Measurements from ENCODE around the gene IRF1. TPM values are rescaled to one million over a fixed set of nuclear protein-coding genes. Genes with fewer than 3 reads are reported as not detected.

Gene IRF1
- total and polyA plus RNA-seq, 4 donors, result 32.9 to 141 (median 68.5) TPM

- H3K9ac ChIP-seq (ENCODE audit: insufficient read depth in 1 of 2, low read length in 2 of 2), result no peak overlapping the region
- H3K36me3 ChIP-seq (ENCODE audit: control insufficient read depth in 4 of 4, insufficient read depth in 4 of 4, low read length in 4 of 4), result peaks cover 0 to 7% (median 3%) of the 10 kb centered on the region in 4 donors
- WGBS, 2 donors, result 79 to 85% methylated on average over 5 of the region's 5 CpGs
- TF ChIP-seq CTCF (IDR thresholded peaks at IDR 0.05; ENCODE audit: control extremely low read depth, extremely low read depth), result no peak
- peak overlapping the region; percentile 52 to 68 for H3K27ac ChIP-seq (ENCODE audit: low read depth in 1 of 2, low read length in 1 of 2)
- no peak overlapping the region for H3K4me3 ChIP-seq
- no peaks in the 10 kb centered on the region for H3K9me3 ChIP-seq (ENCODE audit: control insufficient read depth in 4 of 4, insufficient read depth in 3 of 4, low read length in 3 of 4)
- DNase-seq, result no peak
- ATAC-seq (ENCODE audit: insufficient read depth, low FRiP score), result no peak
- H3K27me3 ChIP-seq (ENCODE audit: control insufficient read depth in 3 of 3, insufficient read depth in 3 of 3, low read length in 2 of 3), result no peaks in the 10 kb centered on the region
- H3K4me1 ChIP-seq (ENCODE audit: control insufficient read depth in 5 of 5, insufficient read depth in 5 of 5, low read length in 5 of 5), result peaks cover 18 to 32% (median 20%) of the 10 kb centered on the region in 5 donors
Observed at GRCh38 chr5:132444841-132445639, 45.5 kb downstream of the IRF1 start.

- no peak for TF ChIP-seq CTCF (IDR thresholded peaks at IDR 0.05; ENCODE audit: control extremely low read depth, extremely low read depth)
- peak overlapping the region in 1 of 2 donors; percentile 0 for H3K27ac ChIP-seq (ENCODE audit: low read depth in 1 of 2, low read length in 1 of 2)
- 70 to 77% methylated on average over 7 of the region's 7 CpGs for WGBS, 2 donors
- ATAC-seq (ENCODE audit: insufficient read depth, low FRiP score), result no peak
- peaks cover 0 to 3% (median 0%) of the 10 kb centered on the region in 4 donors for H3K36me3 ChIP-seq (ENCODE audit: control insufficient read depth in 4 of 4, insufficient read depth in 4 of 4, low read length in 4 of 4)
- no peak for DNase-seq
- no peaks in the 10 kb centered on the region for H3K9me3 ChIP-seq (ENCODE audit: control insufficient read depth in 4 of 4, insufficient read depth in 3 of 4, low read length in 3 of 4)
- H3K9ac ChIP-seq (ENCODE audit: insufficient read depth in 1 of 2, low read length in 2 of 2), result no peak overlapping the region
- H3K27me3 ChIP-seq (ENCODE audit: control insufficient read depth in 3 of 3, insufficient read depth in 3 of 3, low read length in 2 of 3), result no peaks in the 10 kb centered on the region
- H3K4me3 ChIP-seq, result no peak overlapping the region
- peaks cover 20 to 32% (median 27%) of the 10 kb centered on the region in 5 donors for H3K4me1 ChIP-seq (ENCODE audit: control insufficient read depth in 5 of 5, insufficient read depth in 5 of 5, low read length in 5 of 5)
Observed at GRCh38 chr5:132444061-132444460, 46.5 kb downstream of the IRF1 start.

- Histone ChIP-seq H3K36me3 (ENCODE audit: control insufficient read depth in 4 of 4, insufficient read depth in 4 of 4, low read length in 4 of 4) (peaks cover 0 to 4% (median 0%) of the 10 kb centered on the region in 4 donors), H3K4me3 (no peak overlapping the region), H3K9me3 (ENCODE audit: control insufficient read depth in 4 of 4, insufficient read depth in 3 of 4, low read length in 3 of 4) (no peaks in the 10 kb centered on the region), H3K27ac (ENCODE audit: low read depth in 1 of 2, low read length in 1 of 2) (peak overlapping the region; percentile 68 to 75), H3K9ac (ENCODE audit: insufficient read depth in 1 of 2, low read length in 2 of 2) (no peak overlapping the region), H3K27me3 (ENCODE audit: control insufficient read depth in 3 of 3, insufficient read depth in 3 of 3, low read length in 2 of 3) (no peaks in the 10 kb centered on the region), H3K4me1 (ENCODE audit: control insufficient read depth in 5 of 5, insufficient read depth in 5 of 5, low read length in 5 of 5) (peaks cover 12 to 42% (median 29%) of the 10 kb centered on the region in 5 donors)
- ATAC-seq (ENCODE audit: insufficient read depth, low FRiP score) (peak; percentile 63), DNase-seq (peak; percentile 68 to 86 (median 73))
- TF ChIP-seq CTCF (IDR thresholded peaks at IDR 0.05; ENCODE audit: control extremely low read depth, extremely low read depth), result no peak
- 43 to 57% methylated on average over 7 of the region's 7 CpGs for WGBS, 2 donors
Observed at GRCh38 chr5:132439521-132440089, 51.0 kb downstream of the IRF1 start.

All from lung (tissue), 12 donors.